Endothelial cell of hepatic sinusoid (primary cell): ENCODE data around the gene SFMBT1.

ENCODE experiments used
- in situ Hi-C: cut with HindIII; loops from 2 replicates; pipeline ENCODE4 v1.10.0; 2017; ENCODE audit warnings: low sequenced_read_pairs

The SFMBT1 gene

GRCh38 chr3:52891615-52892081 is 154.2 kb downstream of the SFMBT1 start:
- in situ Hi-C loops: no loop called here

- in situ Hi-C loops: no loop called here
Measured at GRCh38 chr3:52891164-52891563, 154.7 kb downstream of the SFMBT1 start.

- in situ Hi-C loops: no loop called here
Measured at GRCh38 chr3:52890735-52891134, 155.1 kb downstream of the SFMBT1 start.

- in situ Hi-C loops: no loop called here
Measured at GRCh38 chr3:52889901-52890300, 156.0 kb downstream of the SFMBT1 start.

GRCh38 chr3:52887166-52887565 is 158.7 kb downstream of the SFMBT1 start:
- in situ Hi-C loops: no loop called here

GRCh38 chr3:52886049-52886730 is 159.7 kb downstream of the SFMBT1 start:
- in situ Hi-C loops: no loop called here

GRCh38 chr3:52882377-52882776 is 163.5 kb downstream of the SFMBT1 start:
- in situ Hi-C loops: no loop called here

- in situ Hi-C loops: no loop called here
Measured at GRCh38 chr3:52881871-52882270, 164.0 kb downstream of the SFMBT1 start.

GRCh38 chr3:52880474-52880873 is 165.4 kb downstream of the SFMBT1 start:
- in situ Hi-C loops: no loop called here

- in situ Hi-C loops: no loop called here
Measured at GRCh38 chr3:52880047-52880446, 165.8 kb downstream of the SFMBT1 start.

GRCh38 chr3:52879581-52879980 is 166.3 kb downstream of the SFMBT1 start:
- in situ Hi-C loops: no loop called here

GRCh38 chr3:52879090-52879489 is 166.8 kb downstream of the SFMBT1 start:
- in situ Hi-C loops: no loop called here

GRCh38 chr3:52877085-52877484 is 168.8 kb downstream of the SFMBT1 start:
- in situ Hi-C loops: no loop called here

GRCh38 chr3:52874864-52875587 is 170.8 kb downstream of the SFMBT1 start:
- in situ Hi-C loops: no loop called here

GRCh38 chr3:52874160-52874701 is 171.6 kb downstream of the SFMBT1 start:
- in situ Hi-C loops: no loop called here

GRCh38 chr3:52873433-52874159 is 172.3 kb downstream of the SFMBT1 start:
- in situ Hi-C loops: no loop called here

- in situ Hi-C loops: no loop called here
Measured at GRCh38 chr3:52872245-52872644, 173.6 kb downstream of the SFMBT1 start.

- in situ Hi-C loops: no loop called here
Measured at GRCh38 chr3:52871761-52872160, 174.1 kb downstream of the SFMBT1 start.

- in situ Hi-C loops: no loop called here
Measured at GRCh38 chr3:52870471-52870870, 175.4 kb downstream of the SFMBT1 start.

GRCh38 chr3:52866427-52866826 is 179.4 kb downstream of the SFMBT1 start:
- in situ Hi-C loops: no loop called here

- in situ Hi-C loops: no loop called here
Measured at GRCh38 chr3:52865994-52866393, 179.9 kb downstream of the SFMBT1 start.

- in situ Hi-C loops: no loop called here
Measured at GRCh38 chr3:52860424-52860768, 185.5 kb downstream of the SFMBT1 start.
